HG03521 (cell line): ENCODE results near the gene ALAS1.
"Not testable (repeated sequence)": the region's sequence is repeated elsewhere in the genome, so short reads cannot be mapped to it uniquely, and the experiment has no call there.

Source experiments
- ATAC-seq: cut with Tn5 transposase; IDR thresholded peaks from one replicate; pipeline ENCODE4 v1.9.1; 2021; ENCODE audit warnings: mild to moderate bottlenecking, moderate library complexity; ENCODE audit not compliant: unreplicated experiment

Gene ALAS1

DNA sequence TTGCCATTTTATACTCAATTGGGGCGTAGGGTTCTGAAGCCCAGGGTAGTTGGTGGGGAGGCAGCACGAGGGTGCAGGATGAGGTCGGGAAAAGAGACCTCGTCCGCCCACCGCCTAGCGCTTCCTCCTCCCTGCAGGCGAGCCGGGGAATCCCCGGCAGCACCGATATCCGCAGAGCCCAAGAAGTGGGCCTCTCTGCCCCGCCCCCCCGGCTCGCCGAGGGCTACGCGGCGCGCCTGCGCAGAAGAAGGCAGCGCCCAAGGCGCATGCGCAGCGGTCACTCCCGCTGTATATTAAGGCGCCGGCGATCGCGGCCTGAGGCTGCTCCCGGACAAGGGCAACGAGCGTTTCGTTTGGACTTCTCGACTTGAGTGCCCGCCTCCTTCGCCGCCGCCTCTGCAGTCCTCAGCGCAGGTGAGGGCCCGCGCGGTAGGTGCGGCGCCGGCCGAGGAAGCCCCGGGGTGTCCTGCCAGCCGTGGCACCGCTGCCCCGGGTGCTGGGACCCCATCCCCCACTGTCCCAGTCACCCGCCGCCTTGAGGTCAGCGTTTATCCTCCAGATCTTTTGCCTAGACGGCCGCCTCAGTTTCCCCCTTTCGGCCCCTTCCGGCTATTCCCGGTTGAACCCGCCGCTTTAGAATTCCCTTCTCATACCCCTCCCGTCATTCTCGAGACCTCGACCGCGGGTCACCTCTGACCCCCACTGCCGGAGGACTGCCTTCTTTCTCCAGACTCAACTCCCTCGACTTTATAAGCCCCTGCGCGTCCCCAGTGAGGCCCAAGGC lies at the start of gene ALAS1:
Gene ALAS1, plus strand, starts transcription at position 319 of the 784 bp plus-strand sequence. CDS start 1,082 bp downstream, outside the sequence.
- ATAC-seq: peak; percentile 72

DNA sequence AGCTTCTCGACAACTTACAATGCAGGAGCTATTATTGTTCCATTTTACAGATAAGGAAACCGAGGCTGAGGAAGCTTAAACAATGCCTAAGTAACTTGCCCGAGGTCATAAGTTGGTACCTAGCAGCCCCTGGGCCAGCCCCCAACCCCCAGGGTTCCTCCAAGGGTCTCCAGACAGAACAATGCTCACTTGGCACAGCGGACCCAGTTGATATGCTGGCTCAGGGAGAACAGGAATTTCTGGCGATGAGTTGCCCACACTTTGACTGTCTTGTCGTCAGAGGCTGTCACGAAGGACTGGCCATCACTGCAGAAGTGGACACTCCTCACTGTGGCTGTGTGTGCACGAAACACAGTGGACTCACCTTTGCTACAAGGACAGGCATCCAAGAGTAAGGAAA lies 48.9 kb upstream of the ALAS1 start:
- no peak for ATAC-seq

DNA sequence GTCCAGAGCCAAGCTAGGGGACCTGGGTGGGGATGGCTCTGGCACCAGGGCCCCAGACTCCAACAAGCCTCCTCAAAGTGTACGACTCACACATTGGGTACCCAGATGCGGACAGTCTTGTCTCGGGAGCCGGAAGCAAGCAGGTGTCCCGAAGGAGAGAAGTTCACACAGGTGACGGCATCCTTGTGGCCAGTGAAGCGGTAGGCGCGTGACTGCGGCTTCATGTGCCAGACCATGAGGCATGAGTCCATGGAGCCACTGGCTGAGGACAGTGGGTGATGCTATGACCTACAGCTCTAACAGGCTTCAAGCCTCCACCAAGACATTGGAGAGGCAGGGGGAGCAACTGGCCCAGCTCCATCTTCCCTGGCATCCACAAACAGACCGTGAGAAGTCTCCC lies 48.2 kb upstream of the ALAS1 start:
- no peak for ATAC-seq

DNA sequence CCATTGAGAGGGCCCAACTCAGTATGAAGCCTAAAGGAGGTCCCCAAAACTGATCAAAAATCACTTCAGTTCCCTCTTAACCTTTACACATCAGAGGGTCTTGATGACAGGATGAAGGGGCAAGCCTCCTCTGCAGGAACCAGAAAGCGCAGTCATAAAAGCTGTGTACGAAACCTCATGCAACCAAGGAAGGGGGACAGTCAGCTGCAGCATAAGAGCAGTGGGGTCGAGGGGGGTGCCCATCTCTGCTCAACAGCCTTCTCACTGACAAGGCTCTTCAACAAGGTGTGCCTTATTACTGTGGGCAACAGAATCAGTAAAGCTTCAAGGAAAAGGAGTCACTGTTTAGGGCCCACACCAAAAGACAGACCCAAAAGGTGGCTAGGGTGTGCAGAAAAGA lies 47.6 kb upstream of the ALAS1 start:
- ATAC-seq: no peak

DNA sequence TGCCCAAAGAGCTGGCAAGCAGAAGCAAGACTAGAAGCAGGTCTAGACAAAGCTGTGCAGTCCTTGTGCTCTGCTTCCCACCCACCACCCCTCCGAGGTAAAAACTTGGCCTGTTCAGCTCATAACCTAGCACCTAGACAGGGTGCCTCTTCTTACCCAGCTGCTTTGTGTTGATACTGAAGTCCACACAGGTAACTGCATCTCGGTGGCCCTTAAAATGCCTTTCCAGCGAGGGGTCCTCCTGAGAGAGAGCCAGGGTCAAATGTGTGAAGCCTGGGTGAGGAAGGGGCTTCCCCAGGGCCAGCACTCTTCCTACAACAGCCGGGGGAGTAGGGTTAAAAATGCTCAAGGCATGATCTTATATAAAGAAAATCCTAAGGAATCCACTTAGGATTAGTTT lies 47.1 kb upstream of the ALAS1 start:
- ATAC-seq: no peak

DNA sequence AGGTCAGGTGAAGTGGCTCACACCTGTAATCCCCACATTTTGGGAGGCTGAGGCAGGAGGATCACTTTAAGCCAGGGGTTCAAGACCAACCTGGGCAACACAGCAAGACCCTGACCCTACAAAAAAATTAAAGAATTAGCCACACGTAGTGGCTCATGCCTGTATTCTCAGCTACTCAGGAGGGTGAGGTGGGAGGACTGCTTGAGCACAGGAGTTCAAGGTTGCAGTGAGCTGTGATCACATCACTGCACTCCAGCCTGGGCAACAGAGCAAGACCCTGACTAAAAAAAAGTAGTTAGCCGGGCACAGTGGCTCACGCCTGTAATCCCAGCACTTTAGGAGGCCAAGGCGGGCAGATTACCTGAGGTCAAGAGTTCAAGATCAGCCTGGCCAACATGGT lies 46.0 kb upstream of the ALAS1 start:
- not testable (repeated sequence) for ATAC-seq

DNA sequence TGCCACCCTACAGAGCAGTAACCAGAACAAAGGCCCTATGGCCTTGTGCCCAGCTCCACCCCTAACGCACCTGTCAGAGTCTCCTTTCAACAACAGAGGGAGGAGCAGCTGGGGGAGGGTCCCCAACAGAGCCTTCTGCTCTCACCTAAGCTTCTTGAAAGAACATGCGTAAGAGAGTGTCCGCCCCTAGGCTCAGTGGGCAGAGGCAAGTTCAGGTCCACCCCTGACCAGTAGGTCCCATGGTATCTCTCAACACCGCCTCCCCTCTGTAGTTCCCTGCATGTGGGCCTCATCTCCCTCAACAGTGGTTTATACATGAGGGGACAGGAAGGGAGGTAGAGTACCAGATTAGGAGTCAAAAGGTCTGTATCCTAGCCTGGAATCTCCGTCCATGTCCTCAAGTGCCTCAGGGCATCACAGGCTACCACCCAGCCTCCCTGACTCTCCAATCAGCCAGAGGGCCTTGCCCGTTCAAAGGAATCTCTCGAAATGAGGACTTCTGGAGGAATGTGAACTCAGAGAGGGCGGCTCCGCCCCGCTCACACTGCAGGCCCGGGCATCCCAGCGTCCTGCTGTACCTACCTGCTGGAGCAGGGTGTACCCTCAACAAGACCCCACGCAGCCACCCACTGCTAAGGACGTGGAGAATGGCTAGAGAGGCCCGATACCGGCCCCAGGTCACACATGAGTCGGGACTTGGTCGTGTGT lies 44.4 kb upstream of the ALAS1 start:
- no peak for ATAC-seq

DNA sequence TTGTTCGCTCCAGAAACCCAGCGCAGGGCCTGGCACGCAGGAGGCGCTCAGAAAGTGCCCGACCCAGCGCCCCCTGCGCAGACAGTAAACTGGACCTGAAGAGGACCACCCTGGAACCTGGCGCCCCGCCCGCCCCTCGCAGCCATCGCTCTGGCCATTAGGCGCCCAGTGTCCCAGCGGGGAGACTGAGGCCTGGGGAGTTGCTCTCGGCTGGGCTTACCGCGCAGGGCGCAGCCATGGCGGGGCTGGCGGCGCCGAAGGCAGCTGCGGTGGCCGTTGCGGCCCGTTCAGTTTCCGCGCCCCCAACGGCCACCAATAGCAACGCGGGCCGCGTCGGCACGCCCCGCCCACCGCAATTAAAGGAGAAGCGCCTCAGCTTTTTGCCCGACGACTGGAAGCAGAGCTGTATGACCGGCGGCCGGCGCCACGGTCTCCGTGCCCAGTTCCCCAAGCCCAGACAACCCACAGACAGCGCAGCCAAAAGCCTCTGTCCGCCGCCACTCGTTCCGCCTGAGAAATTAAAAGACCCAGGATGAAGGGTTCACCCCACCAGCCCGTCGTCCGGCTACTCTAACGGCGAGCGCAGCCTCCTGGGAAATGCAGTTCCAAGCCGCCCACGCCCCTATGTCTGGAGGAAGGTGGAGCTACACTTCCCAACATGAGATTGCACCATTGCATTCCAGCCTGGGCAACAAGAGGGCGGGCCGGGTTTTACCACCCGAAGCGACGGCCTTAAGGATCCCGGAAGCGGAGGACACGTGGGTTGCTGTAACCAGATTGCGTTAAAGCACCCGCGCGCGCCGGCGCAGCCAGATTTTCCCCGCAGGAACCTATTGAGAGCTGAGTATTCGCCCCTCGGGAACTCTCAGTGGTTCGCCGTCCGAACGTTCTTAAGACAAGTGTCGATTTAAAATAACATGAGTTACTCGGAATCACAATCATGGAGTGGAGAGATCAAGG lies 43.5 kb upstream of the ALAS1 start, which contains the start of gene POC1A:
Gene POC1A, minus strand, starts transcription at position 289 of the 960 bp plus-strand sequence. Its CDS starts 51 bp downstream, at position 238.
- peak; percentile 85 for ATAC-seq

DNA sequence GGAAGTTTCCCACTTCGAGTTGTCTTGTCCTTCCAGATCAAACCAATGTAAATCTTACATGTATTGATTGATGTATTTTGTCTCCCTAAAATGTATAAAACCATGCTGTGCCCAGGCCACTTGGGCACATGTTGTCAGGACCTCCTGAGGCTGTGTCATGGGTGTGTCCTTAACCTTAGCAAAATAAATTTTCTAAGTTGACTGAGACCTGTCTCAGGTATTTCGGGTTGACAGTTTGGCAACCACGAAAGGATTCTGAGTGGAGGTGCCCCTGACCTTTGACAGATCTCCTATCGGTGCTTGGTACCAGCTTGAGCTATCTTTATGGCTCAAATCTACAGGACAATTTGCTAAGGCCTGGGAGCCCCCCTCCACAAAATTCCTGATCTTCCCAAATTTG lies 42.0 kb upstream of the ALAS1 start:
- ATAC-seq: no peak

DNA sequence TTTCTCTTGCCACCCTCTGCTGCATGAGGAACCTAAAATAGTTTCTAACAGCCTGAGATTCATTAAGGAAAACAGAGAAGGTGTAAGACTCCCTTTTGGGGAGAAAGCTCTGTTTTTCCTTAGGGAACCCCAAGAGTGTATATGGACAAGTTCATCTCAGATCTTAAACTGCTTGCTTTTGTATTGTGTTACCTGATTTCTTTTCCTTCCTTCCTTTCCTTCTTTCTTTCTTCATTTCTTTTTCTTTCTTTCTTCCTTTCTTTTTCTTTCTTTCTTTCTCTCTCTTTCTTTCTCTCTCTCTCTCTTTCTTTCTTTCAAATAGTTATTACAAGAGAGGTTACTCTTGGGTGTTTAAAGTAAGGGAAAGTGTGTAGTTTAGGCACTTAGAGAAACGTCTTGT lies 38.5 kb upstream of the ALAS1 start:
- ATAC-seq: no peak

DNA sequence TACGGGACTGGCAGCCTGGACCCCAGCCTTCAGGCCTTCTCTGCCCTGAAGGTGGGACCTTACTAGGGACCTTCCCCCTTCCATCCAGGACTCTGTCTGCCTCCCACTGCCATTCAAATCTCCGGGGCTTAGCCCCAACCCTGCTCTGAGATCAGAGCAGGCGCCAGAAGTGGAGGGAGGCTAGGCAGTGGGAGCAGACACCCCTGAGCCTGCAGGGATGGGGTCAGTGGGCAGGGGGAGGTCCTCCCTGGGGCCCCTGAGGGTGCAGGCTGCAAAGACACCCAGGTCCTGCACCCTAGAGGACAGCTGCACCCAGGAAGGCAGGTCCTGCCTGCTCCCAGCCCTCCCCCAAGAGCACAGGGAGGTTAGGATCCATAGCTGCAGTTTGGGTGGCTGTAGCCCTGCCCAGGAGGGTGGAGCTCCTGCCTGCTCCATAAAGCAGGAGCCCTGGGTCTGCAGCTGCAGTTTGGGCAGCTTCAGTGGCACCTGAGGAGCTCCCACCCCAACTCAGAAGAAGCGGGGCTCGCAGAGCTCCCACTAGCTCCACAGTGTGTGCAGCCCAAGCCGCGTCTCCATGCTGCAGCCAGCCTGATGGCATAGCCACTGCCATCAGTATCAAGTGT lies 35.6 kb upstream of the ALAS1 start:
- no peak for ATAC-seq

DNA sequence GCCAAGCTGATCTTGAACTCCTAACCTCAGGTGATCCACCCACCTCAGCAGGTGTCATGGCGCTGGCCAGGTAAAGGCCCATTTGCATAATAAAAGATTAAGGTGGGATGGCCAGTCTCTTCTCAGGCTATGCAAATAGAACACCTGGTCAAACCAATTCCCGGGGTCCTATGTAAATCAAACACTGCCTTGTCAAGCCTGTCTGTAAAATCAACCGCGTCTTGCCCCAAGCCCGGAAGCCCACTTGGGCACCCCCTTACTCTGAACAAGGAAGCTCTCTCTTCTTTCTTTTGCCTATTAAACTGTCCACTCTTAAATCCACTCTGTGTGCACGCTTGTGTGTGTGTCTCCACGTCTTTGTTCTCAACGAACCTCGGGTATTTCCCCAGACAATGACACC lies 30.7 kb upstream of the ALAS1 start:
- ATAC-seq: no peak

DNA sequence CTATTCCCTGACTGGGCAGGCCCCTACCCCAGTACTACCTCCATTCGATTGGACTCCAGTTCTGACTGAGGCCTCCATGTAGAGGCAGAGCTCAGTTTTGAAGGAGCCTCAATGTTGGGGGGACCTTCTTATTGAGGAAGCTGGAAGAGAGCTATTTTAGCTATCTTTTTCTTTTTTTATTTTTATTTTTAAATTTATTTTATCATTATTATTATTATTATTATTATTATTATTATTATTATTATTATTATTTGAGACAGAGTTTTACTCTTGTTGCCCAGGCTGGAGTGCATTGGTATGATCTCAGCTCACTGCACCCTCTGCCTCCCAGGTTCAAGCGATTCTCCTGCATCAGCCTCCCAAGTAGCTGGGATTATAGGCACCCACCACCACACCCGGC lies 27.7 kb upstream of the ALAS1 start:
- ATAC-seq: not testable (repeated sequence)

DNA sequence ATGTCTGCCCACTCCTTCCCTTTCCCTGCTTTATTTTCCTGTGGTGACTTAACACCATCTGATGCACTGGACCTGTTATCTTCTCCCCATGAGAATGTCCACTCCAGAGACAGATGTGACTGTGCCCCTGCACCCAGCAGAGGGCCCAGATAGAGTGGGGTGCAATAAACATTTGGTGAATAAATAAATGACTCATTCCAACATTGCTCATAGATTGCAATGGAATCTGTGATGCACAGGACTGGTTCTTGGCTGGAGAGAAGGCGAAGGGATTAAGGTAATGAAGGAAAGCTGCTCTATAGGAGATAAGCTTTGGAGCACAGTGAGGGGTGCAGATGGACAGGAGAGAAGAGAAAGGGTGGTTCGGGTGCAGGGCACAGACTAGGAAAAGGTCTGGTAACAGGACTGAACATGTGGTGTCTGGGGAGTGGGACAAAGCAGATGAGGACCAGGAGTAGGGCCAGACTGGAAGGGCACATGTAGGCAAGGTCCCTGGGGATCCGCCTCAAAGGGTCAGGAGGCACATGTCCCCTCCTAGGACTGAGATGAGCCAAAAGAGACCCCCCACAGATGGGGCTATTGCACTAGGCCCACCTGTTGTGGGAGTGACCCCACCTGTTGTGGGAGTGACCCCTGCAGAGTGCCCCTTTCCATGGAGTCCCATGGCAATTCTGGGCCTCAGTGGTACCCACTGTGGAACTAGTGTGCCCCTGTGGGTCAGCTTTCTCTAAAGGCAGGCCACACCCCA lies 26.3 kb upstream of the ALAS1 start:
- no peak for ATAC-seq

DNA sequence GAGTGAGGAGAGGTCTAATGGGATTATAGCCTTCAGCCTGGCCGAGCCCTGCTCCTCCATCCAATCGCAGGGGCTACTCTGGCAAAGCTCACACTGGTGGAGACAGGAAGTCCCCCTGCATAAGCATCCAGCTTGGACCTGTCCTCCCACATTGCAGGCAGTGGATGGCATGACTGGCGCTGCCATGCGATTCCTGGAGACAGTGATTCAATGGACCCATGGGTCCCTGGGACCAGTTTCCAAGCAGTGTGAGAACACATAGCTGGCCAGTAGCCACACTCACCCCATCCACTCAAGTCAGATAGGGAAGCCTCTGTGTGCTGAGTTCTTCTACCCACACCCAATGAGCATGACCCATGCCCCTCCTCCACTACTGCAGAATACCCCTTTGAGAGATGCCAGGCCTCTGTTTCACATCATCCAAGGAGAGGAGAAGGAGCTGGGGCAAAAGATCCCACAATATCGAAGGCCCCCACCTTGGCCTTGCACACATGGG lies 25.6 kb upstream of the ALAS1 start:
- no peak for ATAC-seq

DNA sequence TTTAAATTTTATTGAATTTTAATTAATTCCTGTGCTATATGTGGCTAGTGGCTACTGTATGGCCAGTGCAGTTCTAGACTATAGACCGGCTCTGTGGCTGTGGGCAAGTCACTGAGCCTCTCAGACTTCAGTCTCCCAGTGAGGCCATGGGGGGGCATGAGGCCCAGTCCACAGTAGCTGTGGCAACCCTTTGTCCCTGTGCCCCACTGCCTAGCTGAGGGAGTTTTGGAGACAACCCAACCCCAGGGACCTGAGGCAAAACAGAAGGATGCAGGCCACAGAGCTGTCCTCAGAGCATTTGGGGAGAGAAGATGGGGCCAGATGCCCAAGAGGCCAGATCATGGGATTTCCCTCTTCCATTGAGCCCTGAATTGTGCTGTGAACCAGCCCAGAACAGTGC lies 24.9 kb upstream of the ALAS1 start:
- no peak for ATAC-seq

DNA sequence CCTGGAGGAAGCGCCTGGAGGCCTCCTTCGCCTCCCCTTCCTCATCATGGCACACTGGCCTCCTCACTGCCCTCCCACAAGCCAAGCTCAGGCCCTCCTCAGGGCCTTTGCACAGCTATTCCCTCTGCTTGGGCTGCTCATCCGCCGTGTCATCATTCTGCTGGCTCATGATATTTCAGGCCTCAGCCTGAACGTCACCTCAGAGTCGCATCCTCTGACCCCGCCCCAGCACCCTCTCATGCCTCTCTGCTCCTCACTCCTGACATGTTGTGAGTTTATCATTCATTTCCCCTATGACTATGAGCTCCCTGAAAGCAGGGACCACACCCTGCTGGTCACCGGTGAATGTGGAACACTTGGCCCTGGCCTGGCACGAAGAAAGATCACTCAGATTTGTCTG lies 23.1 kb upstream of the ALAS1 start:
- ATAC-seq: no peak

DNA sequence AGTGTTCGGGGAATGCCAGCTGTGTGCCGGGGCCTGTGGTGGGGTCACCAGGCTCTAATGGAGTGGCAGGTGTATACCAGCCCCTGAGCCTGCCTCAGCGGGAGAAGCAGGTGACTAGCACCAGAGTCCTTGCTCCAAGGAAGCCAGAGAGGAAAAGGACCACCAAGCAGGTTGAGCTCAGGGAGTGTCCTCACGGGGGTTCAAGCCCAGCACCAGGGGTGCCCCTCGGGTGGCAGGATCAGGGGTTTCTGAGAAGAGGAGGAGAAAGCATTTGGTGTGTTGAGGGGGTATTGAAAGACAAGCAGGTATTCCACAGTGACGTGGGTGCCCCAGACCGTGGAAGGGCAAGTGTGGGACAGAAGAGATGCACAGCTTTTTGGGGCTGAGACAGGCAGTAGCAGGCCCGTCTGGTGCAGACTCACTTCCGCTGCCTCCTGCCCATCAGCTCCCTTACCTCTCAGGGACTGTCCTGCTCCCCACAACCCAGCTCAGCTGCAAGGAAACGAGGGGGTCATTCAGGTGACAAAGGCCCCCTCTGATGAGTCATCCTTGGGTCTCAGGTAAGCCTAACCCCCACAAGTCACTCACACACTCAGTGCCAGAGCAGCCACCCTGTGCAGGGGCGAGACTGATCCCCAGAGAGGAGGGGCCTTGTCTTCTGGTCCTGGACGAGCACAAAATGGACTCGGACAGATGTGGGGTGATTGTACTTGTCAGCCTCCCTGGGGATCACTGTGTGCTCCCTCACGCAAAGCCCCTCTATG lies 22.4 kb upstream of the ALAS1 start:
- ATAC-seq: no peak

DNA sequence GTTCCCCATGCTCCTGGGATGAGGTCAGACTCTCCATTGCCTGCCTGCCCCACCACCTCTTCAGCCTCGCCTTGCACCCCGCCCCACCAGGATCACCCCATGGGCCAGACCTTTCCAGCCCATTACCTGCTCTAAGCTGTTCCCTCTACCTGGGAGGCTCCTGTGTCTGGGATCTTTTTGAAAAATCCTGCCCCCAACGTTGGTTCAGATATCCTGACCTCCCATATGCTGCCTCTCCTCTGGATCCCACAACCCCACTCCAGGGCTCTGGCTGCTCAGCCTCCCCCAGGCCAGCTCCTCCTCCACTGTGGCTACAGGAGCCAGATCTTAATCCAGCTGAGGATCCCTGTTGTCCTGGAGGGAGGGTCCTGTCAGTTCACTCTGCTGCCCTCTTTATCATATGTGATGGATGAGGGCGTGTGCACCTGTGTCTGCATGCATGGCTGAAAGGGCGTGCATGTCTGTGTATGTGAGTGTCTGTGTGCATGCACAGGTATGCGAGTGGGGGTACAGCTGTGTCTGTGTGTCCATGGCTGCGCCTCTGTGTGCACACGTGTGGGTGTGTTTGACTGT lies 21.7 kb upstream of the ALAS1 start:
- no peak for ATAC-seq
